GM12875 (cell line): ENCODE results near the gene PLEKHA7.

Experiments used
- H3K4me3 ChIP-seq: one replicate; pipeline ENCODE4 v1.5.1; 2011; ENCODE audit warnings: low read depth, low read length, control low read depth
- CTCF ChIP-seq: IDR thresholded peaks from 2 replicates; pipeline ENCODE4 v1.5.1; 2011; ENCODE audit warnings: low read depth, mild to moderate bottlenecking, control low read depth, inconsistent platforms, low read length, moderate library complexity, borderline replicate concordance; ENCODE audit not compliant: insufficient read depth

The PLEKHA7 gene

GRCh38 chr11:16933291-16933690, 80.9 kb downstream of the PLEKHA7 start:
- no peak for TF ChIP-seq CTCF
- H3K4me3 ChIP-seq: no peak overlapping the region

GRCh38 chr11:16928044-16928443, 86.2 kb downstream of the PLEKHA7 start:
- H3K4me3 ChIP-seq: no peak overlapping the region
- TF ChIP-seq CTCF: no peak

- no peak for TF ChIP-seq CTCF
- no peak overlapping the region for H3K4me3 ChIP-seq
Measured at GRCh38 chr11:16926883-16927626, 87.2 kb downstream of the PLEKHA7 start.

- no peak for TF ChIP-seq CTCF
- peak overlapping the region; percentile 16 for H3K4me3 ChIP-seq
Measured at GRCh38 chr11:16925561-16926065, 88.6 kb downstream of the PLEKHA7 start.

GRCh38 chr11:16924826-16925560, 89.2 kb downstream of the PLEKHA7 start:
- no peak for TF ChIP-seq CTCF
- peak overlapping the region; percentile 16 for H3K4me3 ChIP-seq

- no peak for TF ChIP-seq CTCF
- no peak overlapping the region for H3K4me3 ChIP-seq
Measured at GRCh38 chr11:16924462-16924825, 89.8 kb downstream of the PLEKHA7 start.

- TF ChIP-seq CTCF: no peak
- H3K4me3 ChIP-seq: no peak overlapping the region
Measured at GRCh38 chr11:16923987-16924386, 90.2 kb downstream of the PLEKHA7 start.
